Vagina (tissue), 2 donors: ENCODE measurements around the gene ZRANB3. TPM values are rescaled to one million over a fixed set of nuclear protein-coding genes. Genes with fewer than 3 reads are reported as not detected.
"Not testable (repeated sequence)": the region's sequence is repeated elsewhere in the genome, so short reads cannot be mapped to it uniquely, and the experiment has no call there.

Source experiments
- DNase-seq, 2 donors: peaks; one replicate each; pipeline ENCODE4 v3.0.0-alpha.2; 2017; ENCODE audit errors: extremely low spot score in 2 of 2
- H3K27ac ChIP-seq: fragments of 200-600 bp; sonication (generic); one replicate; pipeline ENCODE4 v1.5.1; 2019
- H3K27me3 ChIP-seq: fragments of 200-600 bp; sonication (generic); one replicate; pipeline ENCODE4 v1.5.1; 2019
- H3K36me3 ChIP-seq, 2 donors: fragments of 200-600 bp; sonication (generic); one replicate each; pipeline ENCODE4 v1.5.1; 2017 to 2019
- H3K4me1 ChIP-seq: fragments of 200-600 bp; sonication (generic); one replicate; pipeline ENCODE4 v1.5.1; 2019
- H3K4me3 ChIP-seq, 2 donors: fragments of 200-600 bp; sonication (generic); 1 replicate in 1 of 2; 2 replicates in 1 of 2; pipeline ENCODE4 v1.5.1; 2016 to 2019
- H3K9me3 ChIP-seq: fragments of 200-600 bp; sonication (generic); one replicate; pipeline ENCODE4 v1.5.1; 2019
- POLR2A ChIP-seq, 2 donors: fragments of 450-650 bp; IDR thresholded peaks; one replicate each; pipeline ENCODE4 v1.6.1; 2017; ENCODE audit warnings: antibody characterized with exemption in 2 of 2, mild to moderate bottlenecking in 2 of 2, moderate library complexity in 2 of 2
- POLR2AphosphoS5 ChIP-seq, 2 donors: sonication (generic); formaldehyde crosslinking; IDR thresholded peaks; one replicate each; pipeline ENCODE4 v1.9.0; 2017; ENCODE audit warnings: antibody characterized with exemption in 2 of 2, mild to moderate bottlenecking in 2 of 2, low read depth in 1 of 2; ENCODE audit not compliant: insufficient read depth in 1 of 2
- intact Hi-C: fragments of 100-400 bp; cut with DNase I; formaldehyde crosslinking; loops from one replicate; pipeline ENCODE4 v1.15.1; 2023
- small RNA-seq: library from RNA; depleted of rRNA; stranded (forward); fragments of <200 nt; gene quantifications from one replicate; pipeline ENCODE3, GENCODE V24; 2016
- total RNA-seq: library from RNA; depleted of rRNA; stranded (reverse); fragments of >200 nt; gene quantifications from one replicate; pipeline ENCODE4 v1.2.3, GENCODE V29; 2016
- TF ChIP-seq, protein P1 (sequence below), 3 experiments: fragments of 450-650 bp in 2 of 3; fragments of 200-600 bp in 1 of 3; sonication (generic) in 1 of 3; IDR thresholded peaks; one replicate each; pipeline ENCODE4 v1.5.1; 2017 to 2019; ENCODE audit warnings: antibody characterized with exemption in 3 of 3, mild to moderate bottlenecking in 2 of 3, moderate library complexity in 2 of 3

Gene ZRANB3
- total RNA-seq, 1 donor from 2014 or later = 1.5 TPM

DNA sequence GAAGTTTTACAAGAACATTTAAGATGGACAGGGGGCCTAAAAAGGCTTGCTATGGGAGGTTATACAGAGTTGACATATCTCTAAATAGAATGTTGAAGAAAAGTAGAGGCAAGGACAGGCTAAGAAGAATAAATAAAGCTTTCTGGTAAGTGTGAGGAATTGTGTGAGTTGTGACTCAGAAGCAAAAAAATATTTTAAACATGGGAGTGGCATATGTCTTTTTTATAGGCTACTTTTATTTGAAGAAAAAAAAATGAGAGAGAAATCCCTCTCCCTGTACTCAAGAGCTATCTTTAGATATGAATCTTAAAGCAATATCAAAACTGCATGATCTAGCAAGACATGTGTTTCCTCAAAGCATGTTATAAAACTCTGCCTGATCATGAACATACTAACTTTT lies 437.8 kb downstream of the ZRANB3 start:
- no peaks in the 10 kb centered on the region for H3K27me3 ChIP-seq
- no peak for DNase-seq
- TF ChIP-seq, protein P1, sequence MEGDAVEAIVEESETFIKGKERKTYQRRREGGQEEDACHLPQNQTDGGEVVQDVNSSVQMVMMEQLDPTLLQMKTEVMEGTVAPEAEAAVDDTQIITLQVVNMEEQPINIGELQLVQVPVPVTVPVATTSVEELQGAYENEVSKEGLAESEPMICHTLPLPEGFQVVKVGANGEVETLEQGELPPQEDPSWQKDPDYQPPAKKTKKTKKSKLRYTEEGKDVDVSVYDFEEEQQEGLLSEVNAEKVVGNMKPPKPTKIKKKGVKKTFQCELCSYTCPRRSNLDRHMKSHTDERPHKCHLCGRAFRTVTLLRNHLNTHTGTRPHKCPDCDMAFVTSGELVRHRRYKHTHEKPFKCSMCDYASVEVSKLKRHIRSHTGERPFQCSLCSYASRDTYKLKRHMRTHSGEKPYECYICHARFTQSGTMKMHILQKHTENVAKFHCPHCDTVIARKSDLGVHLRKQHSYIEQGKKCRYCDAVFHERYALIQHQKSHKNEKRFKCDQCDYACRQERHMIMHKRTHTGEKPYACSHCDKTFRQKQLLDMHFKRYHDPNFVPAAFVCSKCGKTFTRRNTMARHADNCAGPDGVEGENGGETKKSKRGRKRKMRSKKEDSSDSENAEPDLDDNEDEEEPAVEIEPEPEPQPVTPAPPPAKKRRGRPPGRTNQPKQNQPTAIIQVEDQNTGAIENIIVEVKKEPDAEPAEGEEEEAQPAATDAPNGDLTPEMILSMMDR (IDR thresholded peaks at IDR 0.05) = no peak
- TF ChIP-seq POLR2AphosphoS5 (IDR thresholded peaks at IDR 0.05; ENCODE audit: insufficient read depth in 1 of 2, low read depth in 1 of 2) (no peak), POLR2A (IDR thresholded peaks at IDR 0.05) (no peak)
- H3K9me3 ChIP-seq = no peaks in the 10 kb centered on the region
- H3K36me3 ChIP-seq = peaks cover 0 to 38% of the 10 kb centered on the region in 2 donors
- H3K4me1 ChIP-seq = no peaks in the 10 kb centered on the region
- H3K27ac ChIP-seq = no peak overlapping the region
- H3K4me3 ChIP-seq = no peak overlapping the region
- intact Hi-C loops = loop anchor here (5.0 kb wide), 1 partner anchor 1599 kb away; no protein-coding TSS in a partner anchor

GRCh38 chr2:135091681-135092080 lies 439.3 kb downstream of the ZRANB3 start:
- no peak for DNase-seq
- Histone ChIP-seq H3K27ac (no peak overlapping the region), H3K9me3 (no peaks in the 10 kb centered on the region), H3K4me3 (no peak overlapping the region), H3K27me3 (no peaks in the 10 kb centered on the region), H3K36me3 (peaks cover 0 to 38% of the 10 kb centered on the region in 2 donors), H3K4me1 (no peaks in the 10 kb centered on the region)
- TF ChIP-seq, protein P1 (IDR thresholded peaks at IDR 0.05) = no peak
- TF ChIP-seq POLR2A (IDR thresholded peaks at IDR 0.05) (no peak), POLR2AphosphoS5 (IDR thresholded peaks at IDR 0.05; ENCODE audit: insufficient read depth in 1 of 2, low read depth in 1 of 2) (no peak)
- intact Hi-C loops = loop anchor here (5.0 kb wide), 1 partner anchor 1601 kb away; no protein-coding TSS in a partner anchor

GRCh38 chr2:135089597-135089996 lies 441.4 kb downstream of the ZRANB3 start:
- H3K4me3 ChIP-seq, H3K9me3 ChIP-seq, H3K27me3 ChIP-seq, DNase-seq, intact Hi-C loops, H3K4me1 ChIP-seq, H3K27ac ChIP-seq: not testable (repeated sequence)
- H3K36me3 ChIP-seq = peaks cover 0 to 23% of the 10 kb centered on the region in 2 donors

Small RNAs within 50 kb of the gene (small RNA-seq; reads per million reads assigned to genes)
- gene SNORA40B = not detected

Other genes starting within 250 kb of the ZRANB3 start
- gene R3HDM1, start 266 bp upstream of the ZRANB3 start, total RNA-seq = 18.2 TPM
- 51.6 TPM for gene UBXN4, start 210.6 kb upstream of the ZRANB3 start, total RNA-seq